ENCODE measurements around the gene ZFP36. TPM values are rescaled to one million over a fixed set of nuclear protein-coding genes. Genes with fewer than 3 reads are reported as not detected.
A peak's percentile ranks its signal among the peaks of the same experiment; 100 is the strongest.

The ZFP36 gene
- total RNA-seq, 1 donor from 2014 or later = 46.3 TPM

DNA sequence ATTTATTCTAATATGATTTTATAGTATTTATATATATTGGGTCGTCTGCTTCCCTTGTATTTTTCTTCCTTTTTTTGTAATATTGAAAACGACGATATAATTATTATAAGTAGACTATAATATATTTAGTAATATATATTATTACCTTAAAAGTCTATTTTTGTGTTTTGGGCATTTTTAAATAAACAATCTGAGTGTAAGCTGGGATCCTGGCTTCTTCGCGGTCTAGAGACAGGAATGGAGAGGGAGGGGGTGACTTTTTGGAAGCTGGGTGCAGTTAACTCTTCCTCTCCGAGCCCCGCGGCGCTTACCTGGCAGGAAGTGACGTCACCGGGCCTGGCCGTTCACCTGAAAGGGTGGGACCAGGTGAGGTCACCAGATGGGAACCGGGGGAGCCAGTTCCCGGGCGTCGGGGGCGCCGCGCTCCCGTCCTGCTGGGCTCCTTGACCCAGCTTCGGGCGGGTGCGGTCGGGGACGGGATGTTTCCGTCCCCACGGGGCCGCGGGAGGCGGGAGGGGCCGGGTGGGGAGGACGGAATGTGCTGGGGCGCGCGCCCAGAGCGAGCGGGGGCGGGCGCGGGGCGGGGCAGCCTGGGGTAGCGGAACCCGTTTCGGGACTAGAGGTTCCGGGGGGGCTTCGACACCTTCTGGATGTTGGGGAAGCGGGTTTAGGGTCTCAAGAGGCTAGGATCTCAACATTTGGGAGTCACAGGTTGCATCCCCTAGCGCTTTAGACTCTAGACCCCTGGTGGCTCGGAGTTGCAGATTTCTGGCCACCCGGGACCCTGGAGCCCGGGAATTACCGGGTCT is 2.8 kb downstream of the ZFP36 start:
- Mint-ChIP-seq H3K4me1 (ENCODE audit: low read depth) (peaks cover 53% of the 10 kb centered on the region), H3K9me3 (ENCODE audit: low read depth) (no peaks in the 10 kb centered on the region), H3K27ac (ENCODE audit: unreplicated experiment) (peak overlapping the region; percentile 94), H3K36me3 (ENCODE audit: low read depth) (peaks cover 18% of the 10 kb centered on the region), H3K27me3 (ENCODE audit: low read depth) (no peaks in the 10 kb centered on the region), H3K4me3 (ENCODE audit: unreplicated experiment) (peak overlapping the region; percentile 90)
- no peak for DNase-seq (ENCODE audit: low spot score)
- TF ChIP-seq, protein P1, sequence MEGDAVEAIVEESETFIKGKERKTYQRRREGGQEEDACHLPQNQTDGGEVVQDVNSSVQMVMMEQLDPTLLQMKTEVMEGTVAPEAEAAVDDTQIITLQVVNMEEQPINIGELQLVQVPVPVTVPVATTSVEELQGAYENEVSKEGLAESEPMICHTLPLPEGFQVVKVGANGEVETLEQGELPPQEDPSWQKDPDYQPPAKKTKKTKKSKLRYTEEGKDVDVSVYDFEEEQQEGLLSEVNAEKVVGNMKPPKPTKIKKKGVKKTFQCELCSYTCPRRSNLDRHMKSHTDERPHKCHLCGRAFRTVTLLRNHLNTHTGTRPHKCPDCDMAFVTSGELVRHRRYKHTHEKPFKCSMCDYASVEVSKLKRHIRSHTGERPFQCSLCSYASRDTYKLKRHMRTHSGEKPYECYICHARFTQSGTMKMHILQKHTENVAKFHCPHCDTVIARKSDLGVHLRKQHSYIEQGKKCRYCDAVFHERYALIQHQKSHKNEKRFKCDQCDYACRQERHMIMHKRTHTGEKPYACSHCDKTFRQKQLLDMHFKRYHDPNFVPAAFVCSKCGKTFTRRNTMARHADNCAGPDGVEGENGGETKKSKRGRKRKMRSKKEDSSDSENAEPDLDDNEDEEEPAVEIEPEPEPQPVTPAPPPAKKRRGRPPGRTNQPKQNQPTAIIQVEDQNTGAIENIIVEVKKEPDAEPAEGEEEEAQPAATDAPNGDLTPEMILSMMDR (IDR thresholded peaks at IDR 0.05) = no peak

DNA sequence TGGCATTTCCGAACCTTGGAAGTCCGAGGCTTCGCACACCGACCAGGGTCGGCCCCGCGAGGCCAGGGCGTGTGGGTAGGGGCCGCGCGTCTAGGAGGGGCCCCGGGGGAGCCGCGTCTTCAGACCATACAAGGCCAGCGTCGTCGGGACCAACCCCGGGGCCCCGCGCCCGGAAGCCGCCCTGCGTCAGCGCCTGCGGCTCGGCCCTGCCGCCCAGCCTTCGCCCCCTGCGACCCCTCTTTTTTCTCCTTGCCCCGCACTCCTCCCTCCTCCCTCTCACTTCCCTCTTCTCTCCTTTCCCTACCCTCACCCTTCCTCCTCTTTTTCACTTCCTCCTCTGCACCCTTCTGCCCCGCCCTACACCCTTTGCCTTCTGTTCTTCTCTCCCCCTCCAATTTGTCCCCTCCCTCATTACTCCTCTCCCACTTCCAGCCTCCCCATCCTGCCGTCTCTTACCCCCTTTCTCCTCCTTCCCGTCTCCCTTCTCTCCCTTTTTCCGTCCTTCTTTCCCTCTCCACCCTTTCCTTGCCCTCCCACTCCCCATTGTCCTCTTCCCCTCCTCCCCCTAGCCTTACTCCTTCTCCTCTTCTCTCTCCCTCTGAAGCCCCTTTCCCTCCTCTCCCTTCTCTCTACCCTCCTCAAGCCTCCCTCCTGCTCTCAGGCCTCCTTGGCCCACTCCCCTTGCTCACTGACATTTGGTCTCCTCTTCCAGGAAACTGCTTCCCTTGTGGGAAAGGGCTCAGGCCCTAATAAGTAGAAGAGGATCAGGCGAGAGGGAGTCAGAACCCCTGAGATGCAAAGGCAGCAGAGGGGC is 3.6 kb downstream of the ZFP36 start:
- peak overlapping the region; percentile 93 for H3K27ac Mint-ChIP-seq (ENCODE audit: unreplicated experiment)
- no peaks in the 10 kb centered on the region for H3K27me3 Mint-ChIP-seq (ENCODE audit: low read depth)
- H3K4me3 Mint-ChIP-seq (ENCODE audit: unreplicated experiment) = peak overlapping the region; percentile 77
- H3K4me1 Mint-ChIP-seq (ENCODE audit: low read depth) = peaks cover 55% of the 10 kb centered on the region
- no peak for DNase-seq (ENCODE audit: low spot score)
- TF ChIP-seq, protein P1 (IDR thresholded peaks at IDR 0.05) = no peak
- no peaks in the 10 kb centered on the region for H3K9me3 Mint-ChIP-seq (ENCODE audit: low read depth)
- H3K36me3 Mint-ChIP-seq (ENCODE audit: low read depth) = peaks cover 21% of the 10 kb centered on the region

DNA sequence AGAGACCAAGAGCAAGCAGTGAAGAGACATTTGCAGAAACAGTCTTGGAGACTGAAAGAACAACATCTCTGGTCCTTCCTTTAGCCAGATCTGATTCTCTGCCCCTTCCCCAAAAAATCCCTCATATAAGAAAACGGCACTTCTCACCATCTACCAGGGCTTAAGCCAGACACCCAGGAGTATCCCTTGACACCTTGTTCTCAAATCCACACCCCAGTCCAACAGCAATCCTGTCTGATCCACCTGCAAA is 4.1 kb downstream of the ZFP36 start:
- TF ChIP-seq, protein P1 (IDR thresholded peaks at IDR 0.05) = no peak
- peaks cover 22% of the 10 kb centered on the region for H3K36me3 Mint-ChIP-seq (ENCODE audit: low read depth)
- peaks cover 58% of the 10 kb centered on the region for H3K4me1 Mint-ChIP-seq (ENCODE audit: low read depth)
- H3K4me3 Mint-ChIP-seq (ENCODE audit: unreplicated experiment) = peak overlapping the region; percentile 77
- peak overlapping the region; percentile 93 for H3K27ac Mint-ChIP-seq (ENCODE audit: unreplicated experiment)
- no peaks in the 10 kb centered on the region for H3K27me3 Mint-ChIP-seq (ENCODE audit: low read depth)
- H3K9me3 Mint-ChIP-seq (ENCODE audit: low read depth) = no peaks in the 10 kb centered on the region
- no peak for DNase-seq (ENCODE audit: low spot score)

DNA sequence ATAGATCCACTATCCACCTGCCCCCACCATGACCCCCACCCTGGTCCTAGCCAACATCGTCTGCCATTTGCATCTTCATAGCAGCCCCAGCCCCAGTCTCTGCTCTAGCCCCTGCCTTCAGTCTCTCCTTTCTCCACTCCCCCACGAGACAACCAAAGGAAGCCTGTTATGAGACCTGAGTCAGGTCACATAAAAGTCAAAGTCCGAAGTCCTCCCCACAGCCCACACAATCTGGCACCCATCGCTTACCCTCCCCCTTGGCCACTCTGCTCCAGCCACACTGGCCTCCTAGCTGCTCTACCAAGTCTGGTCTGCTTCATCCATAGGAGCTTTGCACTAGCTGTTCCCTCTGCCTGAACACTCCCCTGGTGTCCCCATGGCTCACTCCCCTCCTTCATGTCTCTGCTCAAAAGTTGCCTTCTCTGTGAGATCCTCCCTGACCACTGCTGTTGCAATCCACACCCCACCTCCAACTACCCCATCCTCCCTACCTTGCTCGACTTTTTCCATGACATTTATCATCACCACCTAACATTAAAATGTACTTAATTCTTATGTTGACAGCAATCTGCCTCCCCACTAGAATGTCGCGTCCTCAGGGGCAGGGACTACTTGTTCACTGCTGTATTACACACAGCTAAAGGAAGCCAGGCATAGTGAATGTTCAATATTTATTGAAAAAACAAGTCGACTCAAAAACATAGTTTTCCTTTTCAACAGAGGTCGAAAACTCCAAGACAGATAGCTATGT is 4.6 kb downstream of the ZFP36 start:
- Mint-ChIP-seq H3K36me3 (ENCODE audit: low read depth) (peaks cover 22% of the 10 kb centered on the region), H3K9me3 (ENCODE audit: low read depth) (no peaks in the 10 kb centered on the region), H3K4me1 (ENCODE audit: low read depth) (peaks cover 58% of the 10 kb centered on the region), H3K27me3 (ENCODE audit: low read depth) (no peaks in the 10 kb centered on the region), H3K4me3 (ENCODE audit: unreplicated experiment) (peak overlapping the region; percentile 77), H3K27ac (ENCODE audit: unreplicated experiment) (peak overlapping the region; percentile 93)
- TF ChIP-seq, protein P1 (IDR thresholded peaks at IDR 0.05) = no peak
- no peak for DNase-seq (ENCODE audit: low spot score)

DNA sequence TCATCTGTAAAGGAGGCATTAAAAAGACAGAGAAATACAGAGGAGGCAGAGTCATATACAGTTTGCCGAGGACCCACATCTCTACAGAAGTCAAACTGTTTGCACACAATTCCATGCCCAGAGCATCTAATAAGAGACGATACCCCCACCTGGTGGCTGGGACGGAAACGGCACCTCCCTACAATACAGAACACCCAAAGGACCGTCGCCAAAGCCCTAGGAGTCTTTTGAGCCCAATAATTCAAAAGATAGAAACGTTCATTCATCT is 5.1 kb downstream of the ZFP36 start:
- Mint-ChIP-seq H3K9me3 (ENCODE audit: low read depth) (no peaks in the 10 kb centered on the region), H3K36me3 (ENCODE audit: low read depth) (peaks cover 22% of the 10 kb centered on the region), H3K4me1 (ENCODE audit: low read depth) (peaks cover 61% of the 10 kb centered on the region), H3K27ac (ENCODE audit: unreplicated experiment) (peak overlapping the region; percentile 93), H3K4me3 (ENCODE audit: unreplicated experiment) (peak overlapping the region; percentile 97), H3K27me3 (ENCODE audit: low read depth) (no peaks in the 10 kb centered on the region)
- no peak for DNase-seq (ENCODE audit: low spot score)
- TF ChIP-seq, protein P1 (IDR thresholded peaks at IDR 0.05) = peak; percentile 96
